Stomach smooth muscle (tissue), 2 donors: ENCODE results near the gene UACA.

Source experiments
- H3K27ac ChIP-seq: one replicate; pipeline ENCODE4 v1.7.0; 2013; ENCODE audit warnings: mild to moderate bottlenecking, low read length, inconsistent platforms
- H3K27me3 ChIP-seq, 2 donors: one replicate each; pipeline ENCODE4 v1.7.0; 2013; ENCODE audit warnings: low read length in 2 of 2; ENCODE audit not compliant: insufficient read depth in 2 of 2, control insufficient read depth in 1 of 2
- H3K36me3 ChIP-seq, 2 donors: one replicate each; pipeline ENCODE4 v1.7.0; 2013; ENCODE audit warnings: low read length in 2 of 2; ENCODE audit not compliant: control insufficient read depth in 2 of 2, insufficient read depth in 2 of 2
- H3K4me1 ChIP-seq: one replicate; pipeline ENCODE4 v1.7.0; 2013; ENCODE audit warnings: low read length; ENCODE audit not compliant: control insufficient read depth, insufficient read depth
- H3K4me3 ChIP-seq, 2 donors: one replicate each; pipeline ENCODE4 v1.7.0; 2013; ENCODE audit warnings: low read length in 2 of 2
- H3K9ac ChIP-seq, 2 donors: one replicate each; pipeline ENCODE4 v1.7.0; 2013; ENCODE audit warnings: low read length in 2 of 2, mild to moderate bottlenecking in 1 of 2
- H3K9me3 ChIP-seq, 2 donors: one replicate each; pipeline ENCODE4 v1.7.0; 2013; ENCODE audit warnings: low read length in 2 of 2; ENCODE audit not compliant: control insufficient read depth in 2 of 2
- donor health status: healthy.
- donor health status: Pancreatic carcinoma.

The UACA gene

GRCh38 chr15:70636540-70637165 lies 126.7 kb downstream of the UACA start:
- H3K36me3 ChIP-seq: no peaks in the 10 kb centered on the region
- H3K4me1 ChIP-seq: no peaks in the 10 kb centered on the region
- H3K4me3 ChIP-seq: no peak overlapping the region
- no peak overlapping the region for H3K27ac ChIP-seq
- no peaks in the 10 kb centered on the region for H3K9me3 ChIP-seq
- peaks cover 0 to 5% of the 10 kb centered on the region in 2 donors for H3K27me3 ChIP-seq
- H3K9ac ChIP-seq: no peak overlapping the region

DNA sequence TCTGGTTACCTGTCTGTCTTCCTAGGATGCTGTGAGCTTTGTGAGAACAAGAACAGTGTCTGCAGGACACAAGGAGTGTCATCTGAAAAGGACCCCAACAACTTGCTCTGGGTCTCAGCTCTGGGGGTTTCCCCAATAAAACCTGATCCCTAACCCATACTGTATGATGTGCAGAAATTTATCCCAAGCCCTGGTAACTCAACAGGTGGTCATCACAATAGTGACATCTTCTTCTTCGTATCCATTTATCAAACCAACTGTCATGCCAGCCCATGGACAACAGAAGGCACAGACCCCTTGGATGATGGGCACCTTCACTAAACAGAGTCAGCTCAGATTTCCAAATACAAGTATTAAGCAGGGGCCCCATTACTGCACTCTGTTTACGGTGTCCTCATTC lies 127.5 kb downstream of the UACA start:
- Histone ChIP-seq H3K9ac (no peak overlapping the region), H3K4me3 (no peak overlapping the region), H3K36me3 (no peaks in the 10 kb centered on the region), H3K9me3 (no peaks in the 10 kb centered on the region), H3K27me3 (peaks cover 0 to 5% of the 10 kb centered on the region in 2 donors), H3K4me1 (no peaks in the 10 kb centered on the region), H3K27ac (no peak overlapping the region)

DNA sequence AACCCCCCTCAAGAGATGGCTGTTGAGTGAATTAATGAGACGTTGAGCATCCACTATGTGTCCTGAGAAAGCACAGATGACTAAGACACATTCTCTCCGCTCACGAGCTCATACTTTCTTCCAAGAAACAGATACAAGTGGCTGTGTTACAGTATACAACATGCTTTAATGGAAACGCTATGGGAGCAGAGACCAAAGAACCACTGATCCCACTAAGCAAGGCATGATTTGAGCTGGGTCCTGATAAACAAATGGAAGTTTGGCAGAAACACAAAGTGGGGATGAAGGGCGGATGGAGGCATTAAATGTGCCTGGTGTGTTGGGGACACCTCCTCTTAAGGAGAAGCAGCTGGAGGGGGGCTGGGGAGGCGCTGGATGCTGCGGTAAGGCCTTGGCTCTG lies 129.4 kb downstream of the UACA start:
- peaks cover 0 to 5% of the 10 kb centered on the region in 2 donors for H3K27me3 ChIP-seq
- H3K4me3 ChIP-seq: no peak overlapping the region
- H3K9ac ChIP-seq: no peak overlapping the region
- no peak overlapping the region for H3K27ac ChIP-seq
- no peaks in the 10 kb centered on the region for H3K36me3 ChIP-seq
- H3K9me3 ChIP-seq: no peaks in the 10 kb centered on the region
- H3K4me1 ChIP-seq: no peaks in the 10 kb centered on the region

DNA sequence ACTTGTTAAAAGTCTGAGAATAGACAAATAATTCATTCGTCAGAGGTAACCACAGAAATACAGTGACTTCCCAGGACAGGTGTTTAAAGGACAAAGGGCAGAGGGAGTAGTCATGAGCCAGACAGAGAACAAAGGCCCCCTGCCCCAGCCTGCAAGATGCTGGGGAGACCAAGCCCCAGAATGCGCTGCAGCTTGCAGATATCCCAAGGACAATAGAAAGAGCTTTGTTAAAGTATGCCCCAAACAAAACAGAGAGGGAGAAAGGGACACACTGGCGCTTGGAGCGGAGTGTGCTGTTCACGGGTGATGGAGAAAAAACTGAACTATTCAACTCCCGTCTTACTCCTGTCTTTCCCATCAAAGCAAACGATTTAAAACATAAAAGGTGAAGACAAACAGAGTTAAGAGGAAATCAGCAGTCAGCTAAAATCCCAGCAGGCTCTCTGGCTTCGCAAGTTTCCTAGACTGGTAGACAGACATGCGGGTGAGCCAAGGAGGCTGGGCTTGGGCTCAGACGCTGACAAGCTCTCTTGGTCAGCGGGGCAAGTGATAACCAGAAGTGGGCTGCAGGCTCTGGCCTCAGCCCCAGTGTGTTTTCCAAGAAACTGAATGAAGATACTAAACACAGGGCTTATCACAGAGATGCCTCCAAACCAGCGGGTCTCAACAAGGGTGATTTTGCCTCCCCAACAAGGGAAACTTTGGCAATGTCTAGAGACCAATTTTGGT lies 130.1 kb downstream of the UACA start:
- H3K4me3 ChIP-seq: no peak overlapping the region

GRCh38 chr15:70632491-70633102 lies 130.8 kb downstream of the UACA start:
- Histone ChIP-seq H3K4me1 (peaks cover 6% of the 10 kb centered on the region), H3K9ac (no peak overlapping the region), H3K27ac (no peak overlapping the region), H3K27me3 (peaks cover 0 to 5% of the 10 kb centered on the region in 2 donors), H3K4me3 (no peak overlapping the region), H3K9me3 (no peaks in the 10 kb centered on the region), H3K36me3 (no peaks in the 10 kb centered on the region)

More for the DNA sequence above, 130.1 kb downstream of the UACA start:
- H3K27me3 ChIP-seq: peaks cover 0 to 5% of the 10 kb centered on the region in 2 donors
- no peaks in the 10 kb centered on the region for H3K9me3 ChIP-seq
- no peak overlapping the region for H3K9ac ChIP-seq
- no peak overlapping the region for H3K27ac ChIP-seq
- peaks cover 3% of the 10 kb centered on the region for H3K4me1 ChIP-seq
- no peaks in the 10 kb centered on the region for H3K36me3 ChIP-seq

DNA sequence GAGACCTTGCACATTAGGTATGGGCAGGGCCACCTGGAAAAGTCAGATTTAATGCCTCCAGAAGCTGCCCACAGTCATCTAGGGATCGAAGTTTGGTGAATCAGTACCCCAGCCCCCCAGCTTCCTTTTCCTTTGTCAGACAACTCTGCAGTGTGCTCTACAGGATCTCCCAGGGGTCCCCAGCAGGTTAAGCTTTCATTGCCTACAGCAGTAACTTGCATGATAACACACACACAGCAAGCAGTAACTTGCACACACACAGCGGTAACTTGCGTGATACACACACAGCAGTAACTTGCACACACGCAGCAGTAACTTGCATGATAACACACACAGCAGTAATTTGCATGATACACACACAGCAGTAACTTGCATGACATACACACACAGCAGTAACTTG lies 131.3 kb downstream of the UACA start:
- no peaks in the 10 kb centered on the region for H3K9me3 ChIP-seq
- H3K9ac ChIP-seq: no peak overlapping the region
- peaks cover 6% of the 10 kb centered on the region for H3K4me1 ChIP-seq
- H3K4me3 ChIP-seq: no peak overlapping the region
- peaks cover 0 to 5% of the 10 kb centered on the region in 2 donors for H3K27me3 ChIP-seq
- H3K27ac ChIP-seq: no peak overlapping the region
- H3K36me3 ChIP-seq: no peaks in the 10 kb centered on the region

DNA sequence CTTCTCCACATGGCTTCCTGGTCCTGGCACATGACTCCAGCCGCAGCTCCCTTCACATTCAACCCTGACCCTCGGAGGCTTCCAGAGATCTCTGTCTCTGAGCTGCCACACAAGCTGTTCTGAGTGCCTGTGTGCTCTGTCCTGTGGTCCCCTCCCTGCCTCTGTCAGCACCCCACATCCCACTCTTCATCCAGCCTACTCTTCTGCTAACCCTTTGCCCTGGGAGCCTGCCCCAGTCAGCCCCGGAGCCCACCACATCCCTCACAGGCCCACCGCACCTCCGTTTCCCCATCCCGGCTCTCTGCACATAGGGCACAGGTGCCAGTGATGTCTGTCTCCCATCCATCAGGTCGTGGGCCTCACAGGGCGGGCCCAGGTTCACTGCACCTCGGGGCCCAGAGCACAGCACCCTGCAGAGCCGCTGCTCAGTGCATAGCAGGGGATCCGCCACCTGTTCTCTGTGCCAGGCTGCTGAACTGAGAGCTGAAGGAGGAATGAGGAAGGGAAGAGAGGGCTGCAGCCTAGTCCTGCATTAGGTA lies 133.6 kb downstream of the UACA start:
- Histone ChIP-seq H3K27me3 (peaks cover 0 to 3% of the 10 kb centered on the region in 2 donors), H3K9ac (no peak overlapping the region), H3K27ac (no peak overlapping the region), H3K36me3 (no peaks in the 10 kb centered on the region), H3K4me1 (peaks cover 6% of the 10 kb centered on the region), H3K4me3 (no peak overlapping the region), H3K9me3 (no peaks in the 10 kb centered on the region)

- H3K9ac ChIP-seq: no peak overlapping the region
- peaks cover 0 to 3% of the 10 kb centered on the region in 2 donors for H3K27me3 ChIP-seq
- H3K4me1 ChIP-seq: peaks cover 6% of the 10 kb centered on the region
- H3K27ac ChIP-seq: no peak overlapping the region
- no peaks in the 10 kb centered on the region for H3K9me3 ChIP-seq
- H3K36me3 ChIP-seq: no peaks in the 10 kb centered on the region
- no peak overlapping the region for H3K4me3 ChIP-seq
Measured at GRCh38 chr15:70628549-70628896, 134.8 kb downstream of the UACA start.

GRCh38 chr15:70627734-70628548 lies 135.4 kb downstream of the UACA start:
- no peaks in the 10 kb centered on the region for H3K9me3 ChIP-seq
- peaks cover 0 to 3% of the 10 kb centered on the region in 2 donors for H3K27me3 ChIP-seq
- H3K27ac ChIP-seq: no peak overlapping the region
- H3K36me3 ChIP-seq: no peaks in the 10 kb centered on the region
- H3K4me1 ChIP-seq: peaks cover 6% of the 10 kb centered on the region
- H3K9ac ChIP-seq: no peak overlapping the region
- H3K4me3 ChIP-seq: no peak overlapping the region

- Histone ChIP-seq H3K4me1 (peaks cover 6% of the 10 kb centered on the region), H3K27ac (no peak overlapping the region)
Measured at GRCh38 chr15:70627322-70627721, 136.0 kb downstream of the UACA start.

More at GRCh38 chr15:70627322-70627721, 136.0 kb downstream of the UACA start:
- H3K36me3 ChIP-seq: no peaks in the 10 kb centered on the region
- H3K9ac ChIP-seq: no peak overlapping the region
- peaks cover 0 to under 1% of the 10 kb centered on the region in 2 donors for H3K27me3 ChIP-seq
- no peak overlapping the region for H3K4me3 ChIP-seq
- no peaks in the 10 kb centered on the region for H3K9me3 ChIP-seq
